Coronary artery (tissue), 2 donors: Measurements from ENCODE around the gene HTR3B.

ENCODE experiments used
- DNase-seq: peaks from one replicate; pipeline ENCODE4 v3.0.0-alpha.2; 2017; ENCODE audit warnings: low spot score
- H3K27ac ChIP-seq, 2 donors: fragments of 200-600 bp; sonication (generic); one replicate each; pipeline ENCODE4 v1.5.1; 2016 to 2019
- H3K4me3 ChIP-seq: fragments of 200-600 bp; sonication (generic); 2 replicates; pipeline ENCODE4 v1.5.1; 2016; ENCODE audit warnings: mild to moderate bottlenecking, moderate library complexity
- TF ChIP-seq, protein P1 (sequence below): fragments of 200-600 bp; sonication (generic); IDR thresholded peaks from one replicate; pipeline ENCODE4 v1.5.1; 2019; ENCODE audit warnings: antibody characterized with exemption

HTR3B gene

DNA sequence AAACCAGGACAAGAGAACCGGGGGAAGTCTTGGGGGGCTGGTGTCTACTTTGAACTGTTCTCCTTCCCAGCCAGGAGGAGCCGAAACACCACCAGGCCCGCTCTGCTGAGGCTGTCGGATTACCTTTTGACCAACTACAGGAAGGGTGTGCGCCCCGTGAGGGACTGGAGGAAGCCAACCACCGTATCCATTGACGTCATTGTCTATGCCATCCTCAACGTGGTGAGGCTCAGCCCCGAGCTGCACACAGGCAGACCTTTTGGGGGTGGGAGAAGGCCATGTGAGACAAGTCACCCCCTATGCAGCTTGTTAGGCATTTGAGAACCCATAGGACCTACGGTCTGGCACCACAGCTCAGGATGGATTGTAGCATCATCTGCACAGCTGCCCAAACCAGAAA lies 73.1 kb downstream of the HTR3B start:
- TF ChIP-seq, protein P1, sequence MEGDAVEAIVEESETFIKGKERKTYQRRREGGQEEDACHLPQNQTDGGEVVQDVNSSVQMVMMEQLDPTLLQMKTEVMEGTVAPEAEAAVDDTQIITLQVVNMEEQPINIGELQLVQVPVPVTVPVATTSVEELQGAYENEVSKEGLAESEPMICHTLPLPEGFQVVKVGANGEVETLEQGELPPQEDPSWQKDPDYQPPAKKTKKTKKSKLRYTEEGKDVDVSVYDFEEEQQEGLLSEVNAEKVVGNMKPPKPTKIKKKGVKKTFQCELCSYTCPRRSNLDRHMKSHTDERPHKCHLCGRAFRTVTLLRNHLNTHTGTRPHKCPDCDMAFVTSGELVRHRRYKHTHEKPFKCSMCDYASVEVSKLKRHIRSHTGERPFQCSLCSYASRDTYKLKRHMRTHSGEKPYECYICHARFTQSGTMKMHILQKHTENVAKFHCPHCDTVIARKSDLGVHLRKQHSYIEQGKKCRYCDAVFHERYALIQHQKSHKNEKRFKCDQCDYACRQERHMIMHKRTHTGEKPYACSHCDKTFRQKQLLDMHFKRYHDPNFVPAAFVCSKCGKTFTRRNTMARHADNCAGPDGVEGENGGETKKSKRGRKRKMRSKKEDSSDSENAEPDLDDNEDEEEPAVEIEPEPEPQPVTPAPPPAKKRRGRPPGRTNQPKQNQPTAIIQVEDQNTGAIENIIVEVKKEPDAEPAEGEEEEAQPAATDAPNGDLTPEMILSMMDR = no peak
- Histone ChIP-seq H3K4me3 (no peak overlapping the region), H3K27ac (no peak overlapping the region)
- no peak for DNase-seq

DNA sequence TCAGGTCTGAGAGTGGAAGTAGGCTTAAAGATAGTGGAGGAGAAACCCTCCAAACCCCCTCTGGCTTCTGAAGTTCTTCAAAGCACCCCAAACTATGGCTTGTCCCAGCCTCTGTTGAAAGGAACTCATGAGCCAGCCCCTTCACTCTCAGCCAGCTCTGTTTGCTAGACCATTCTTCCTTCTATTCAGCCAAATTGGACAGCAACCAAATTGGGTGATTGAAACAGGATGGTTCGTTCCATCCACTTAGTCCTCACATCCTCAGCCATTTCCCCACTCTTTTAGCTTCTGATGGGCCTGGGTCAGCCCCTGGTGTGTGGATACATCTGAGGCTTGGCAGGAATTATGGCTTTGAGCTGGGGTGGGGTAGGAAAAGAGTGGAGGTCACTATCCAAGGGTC lies 74.8 kb downstream of the HTR3B start:
- DNase-seq = no peak
- no peak overlapping the region for H3K27ac ChIP-seq
- TF ChIP-seq, protein P1 = no peak
- no peak overlapping the region for H3K4me3 ChIP-seq

DNA sequence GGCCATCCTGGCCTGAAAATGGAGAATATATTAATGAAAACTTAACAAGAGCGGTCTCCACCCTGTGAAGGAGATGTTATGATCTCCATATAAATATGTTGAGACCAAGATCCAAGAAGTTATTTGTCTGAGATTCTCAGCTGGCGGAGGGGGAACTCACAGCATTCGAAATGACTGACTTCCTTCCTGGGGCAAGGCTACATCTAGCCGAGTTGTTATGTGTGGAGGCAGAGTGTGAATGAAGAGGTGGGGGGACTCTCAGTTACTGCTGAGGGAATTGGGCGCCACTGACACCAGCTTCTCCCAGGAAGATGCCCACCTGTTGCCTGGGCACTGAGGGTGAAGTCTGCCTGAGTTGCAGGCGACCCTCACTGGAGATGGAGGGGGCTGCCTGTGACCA lies 76.2 kb downstream of the HTR3B start:
- Histone ChIP-seq H3K27ac (no peak overlapping the region), H3K4me3 (no peak overlapping the region)
- TF ChIP-seq, protein P1 = no peak
- no peak for DNase-seq

DNA sequence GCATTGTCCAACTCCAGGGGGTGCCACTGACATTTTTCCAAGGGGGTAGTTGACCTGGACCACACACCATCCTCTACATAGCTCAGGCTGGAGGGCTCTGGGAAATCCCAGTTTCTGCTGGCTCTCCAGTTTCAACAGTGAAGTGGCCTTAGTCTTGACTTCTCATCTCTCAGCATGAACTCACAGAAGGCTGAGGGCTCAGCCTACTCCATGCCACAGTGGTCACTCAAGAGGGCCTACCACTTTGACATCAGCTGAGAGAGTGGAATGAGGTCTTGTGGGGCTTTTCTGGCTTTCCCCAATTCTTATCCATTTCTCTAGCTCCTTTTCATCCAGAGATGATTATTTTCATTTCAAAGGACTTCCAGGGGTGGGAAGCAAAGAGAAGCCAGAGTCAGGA lies 77.7 kb downstream of the HTR3B start:
- DNase-seq = no peak
- TF ChIP-seq, protein P1 = no peak
- Histone ChIP-seq H3K27ac (no peak overlapping the region), H3K4me3 (no peak overlapping the region)

DNA sequence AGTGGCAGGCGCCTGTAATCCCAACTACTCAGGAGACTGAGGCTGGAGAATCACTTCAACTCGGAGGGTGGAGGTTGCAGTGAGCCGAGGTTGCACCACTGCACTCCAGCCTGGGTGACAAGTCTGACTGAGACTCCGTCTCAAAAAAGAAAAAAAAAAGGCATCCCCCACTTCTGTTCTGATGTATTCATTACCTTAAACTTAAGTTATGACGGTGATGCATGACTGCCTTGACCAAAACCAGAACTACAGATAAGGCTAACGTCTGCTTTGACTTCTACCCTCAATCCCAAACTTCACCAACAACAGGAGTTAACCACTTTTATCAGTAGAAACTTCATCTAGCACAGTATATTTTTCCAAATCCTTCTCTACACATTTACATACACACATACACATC lies 80.2 kb downstream of the HTR3B start:
- no peak overlapping the region for H3K27ac ChIP-seq
- no peak overlapping the region for H3K4me3 ChIP-seq
- no peak for DNase-seq
- TF ChIP-seq, protein P1 = no peak

DNA sequence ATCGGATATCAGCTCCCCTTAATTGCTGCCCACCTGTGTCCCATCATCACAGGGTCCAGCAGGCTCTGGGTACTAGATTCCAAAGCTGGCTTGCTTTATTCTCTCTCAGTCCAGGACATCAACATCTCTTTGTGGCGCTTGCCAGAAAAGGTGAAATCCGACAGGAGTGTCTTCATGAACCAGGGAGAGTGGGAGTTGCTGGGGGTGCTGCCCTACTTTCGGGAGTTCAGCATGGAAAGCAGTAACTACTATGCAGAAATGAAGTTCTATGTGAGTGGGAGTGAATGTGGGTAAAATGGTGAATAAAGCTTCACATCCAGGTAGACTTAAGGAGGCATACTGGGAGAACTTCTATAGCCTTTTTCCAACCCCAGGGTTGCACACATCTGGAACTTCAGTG lies 81.3 kb downstream of the HTR3B start:
- Histone ChIP-seq H3K27ac (no peak overlapping the region), H3K4me3 (no peak overlapping the region)
- DNase-seq = no peak
- TF ChIP-seq, protein P1 = no peak

DNA sequence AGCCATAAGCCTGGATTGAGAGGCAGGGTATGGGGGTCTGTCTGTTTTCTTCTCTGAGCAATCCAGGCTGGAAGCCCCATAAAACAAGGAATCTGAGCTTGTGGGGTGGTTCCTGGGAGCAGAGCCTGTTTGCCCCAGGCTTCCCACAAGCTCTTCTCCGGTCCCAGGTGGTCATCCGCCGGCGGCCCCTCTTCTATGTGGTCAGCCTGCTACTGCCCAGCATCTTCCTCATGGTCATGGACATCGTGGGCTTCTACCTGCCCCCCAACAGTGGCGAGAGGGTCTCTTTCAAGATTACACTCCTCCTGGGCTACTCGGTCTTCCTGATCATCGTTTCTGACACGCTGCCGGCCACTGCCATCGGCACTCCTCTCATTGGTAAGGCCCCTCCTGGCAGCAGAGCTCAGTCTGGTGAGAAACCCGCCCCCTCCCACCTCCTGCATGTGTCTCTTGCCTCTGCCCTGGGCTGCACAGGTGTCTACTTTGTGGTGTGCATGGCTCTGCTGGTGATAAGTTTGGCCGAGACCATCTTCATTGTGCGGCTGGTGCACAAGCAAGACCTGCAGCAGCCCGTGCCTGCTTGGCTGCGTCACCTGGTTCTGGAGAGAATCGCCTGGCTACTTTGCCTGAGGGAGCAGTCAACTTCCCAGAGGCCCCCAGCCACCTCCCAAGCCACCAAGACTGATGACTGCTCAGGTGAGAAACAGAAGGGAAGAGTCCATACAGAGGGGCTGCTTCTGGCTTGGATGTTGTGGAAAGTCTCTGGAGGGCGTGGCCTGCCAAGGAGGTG lies 82.0 kb downstream of the HTR3B start:
- TF ChIP-seq, protein P1 = no peak
- no peak overlapping the region for H3K4me3 ChIP-seq
- DNase-seq = no peak
- H3K27ac ChIP-seq = no peak overlapping the region
